Iris pigment epithelial cell (primary cell): Measurements from ENCODE around the gene TBCB.
A peak's percentile ranks its signal among the peaks of the same experiment; 100 is the strongest.
"Not testable (repeated sequence)": the region's sequence is repeated elsewhere in the genome, so short reads cannot be mapped to it uniquely, and the experiment has no call there.

Source experiments
- DNase-seq: peaks from one replicate; pipeline ENCODE4 v3.0.0-alpha.2; 2011; ENCODE audit warnings: low read depth

TBCB gene

GRCh38 chr19:36101550-36102327 is 13.5 kb upstream of the TBCB start:
- no peak for DNase-seq

- no peak for DNase-seq
Observed at GRCh38 chr19:36103040-36103626, 12.1 kb upstream of the TBCB start.

GRCh38 chr19:36103842-36104552 is 11.3 kb upstream of the TBCB start:
- no peak for DNase-seq

GRCh38 chr19:36106441-36106840 is 8.8 kb upstream of the TBCB start:
- DNase-seq: no peak

GRCh38 chr19:36106991-36107390 is 8.3 kb upstream of the TBCB start:
- no peak for DNase-seq

GRCh38 chr19:36108684-36109083 is 6.6 kb upstream of the TBCB start:
- DNase-seq: no peak

- no peak for DNase-seq
Observed at GRCh38 chr19:36110487-36111199, 4.6 kb upstream of the TBCB start, which contains the start of gene OVOL3. Gene OVOL3, plus strand, starts transcription at chr19:36111143. Its CDS starts 60 bp downstream, at chr19:36111203.

GRCh38 chr19:36111200-36111539 is 4.1 kb upstream of the TBCB start:
- DNase-seq: no peak

- DNase-seq: no peak
Observed at GRCh38 chr19:36112678-36113077, 2.6 kb upstream of the TBCB start.

- no peak for DNase-seq
Observed at GRCh38 chr19:36113425-36113824, 1.8 kb upstream of the TBCB start.

- peak; percentile 28 for DNase-seq
Observed at GRCh38 chr19:36113894-36114720, 1.2 kb upstream of the TBCB start.

- peak; percentile 100 for DNase-seq
Observed at GRCh38 chr19:36114721-36115452, 381 bp upstream of the TBCB start, which contains the start of gene POLR2I. Gene POLR2I, minus strand, starts transcription at chr19:36114875. Its CDS starts 19 bp downstream, at chr19:36114856.

GRCh38 chr19:36116344-36116637 is 1.0 kb downstream of the TBCB start:
- DNase-seq: no peak

GRCh38 chr19:36120092-36120983 is 5.1 kb downstream of the TBCB start:
- no peak for DNase-seq

- no peak for DNase-seq
Observed at GRCh38 chr19:36120984-36121358, 5.7 kb downstream of the TBCB start.

GRCh38 chr19:36121486-36122124 is 6.3 kb downstream of the TBCB start:
- DNase-seq: no peak

GRCh38 chr19:36125557-36125956 is 10.3 kb downstream of the TBCB start:
- no peak for DNase-seq

- no peak for DNase-seq
Observed at GRCh38 chr19:36128392-36128736, 13.1 kb downstream of the TBCB start.

GRCh38 chr19:36131221-36131620 is 16.0 kb downstream of the TBCB start:
- DNase-seq: not testable (repeated sequence)

- not testable (repeated sequence) for DNase-seq
Observed at GRCh38 chr19:36134867-36135266, 19.6 kb downstream of the TBCB start.
